A549 (cell line): ENCODE results near the gene ACOT7.

ENCODE experiments used
- CEBPB ChIP-seq, 2 experiments: fragments of >200 bp in 1 of 2; sonication (Bioruptor Twin) in 1 of 2; formaldehyde crosslinking in 1 of 2; IDR thresholded peaks; 2 replicates each; pipeline ENCODE4 v1.6.1; 2012 to 2016
- CHD2 ChIP-seq: fragments of 150-350 bp; IDR thresholded peaks from 2 replicates; pipeline ENCODE4 v1.6.1; 2014; ENCODE audit warnings: low read length; ENCODE audit not compliant: partially characterized antibody
- HOXB13 ChIP-seq: fragments of 250-450 bp; sonication (Bioruptor Pico); IDR thresholded peaks from 2 replicates; pipeline ENCODE4 v1.5.0; 2020; ENCODE audit warnings: low read depth, mild to moderate bottlenecking, moderate library complexity
- MAX ChIP-seq: IDR thresholded peaks from 2 replicates; pipeline ENCODE4 v1.6.1; 2012
- MAZ ChIP-seq: fragments of 150-350 bp; IDR thresholded peaks from 2 replicates; pipeline ENCODE4 v1.6.1; 2014; ENCODE audit warnings: antibody characterized with exemption, low read depth, low read length, borderline replicate concordance
- POLR2A ChIP-seq: IDR thresholded peaks from 2 replicates; pipeline ENCODE4 v1.6.1; 2012; ENCODE audit warnings: mild to moderate bottlenecking, low read length
- RAD21 ChIP-seq, 2 experiments: fragments of >200 bp in 1 of 2; sonication (Bioruptor Twin) in 1 of 2; formaldehyde crosslinking in 1 of 2; IDR thresholded peaks in 1 of 2; conservative IDR thresholded peaks in 1 of 2; 2 replicates in 1 of 2; 3 replicates in 1 of 2; pipeline ENCODE4 v1.6.1; 2012 to 2018; ENCODE audit warnings: inconsistent platforms in 1 of 2
- SMC3 ChIP-seq: fragments of >200 bp; sonication (Bioruptor Twin); formaldehyde crosslinking; IDR thresholded peaks from 3 replicates; pipeline ENCODE4 v1.6.1; 2018; ENCODE audit warnings: inconsistent platforms
- USF2 ChIP-seq: fragments of 450-650 bp; IDR thresholded peaks from 2 replicates; pipeline ENCODE4 v1.6.1; 2014; ENCODE audit warnings: antibody characterized with exemption
- TF ChIP-seq, protein P1 (sequence below): fragments of >200 bp; sonication (Bioruptor Twin); formaldehyde crosslinking; IDR thresholded peaks from 3 replicates; pipeline ENCODE4 v1.5.1; 2016

GRCh38 chr1:6241107-6241886, 152.3 kb downstream of the ACOT7 start:
- TF ChIP-seq, protein P1, sequence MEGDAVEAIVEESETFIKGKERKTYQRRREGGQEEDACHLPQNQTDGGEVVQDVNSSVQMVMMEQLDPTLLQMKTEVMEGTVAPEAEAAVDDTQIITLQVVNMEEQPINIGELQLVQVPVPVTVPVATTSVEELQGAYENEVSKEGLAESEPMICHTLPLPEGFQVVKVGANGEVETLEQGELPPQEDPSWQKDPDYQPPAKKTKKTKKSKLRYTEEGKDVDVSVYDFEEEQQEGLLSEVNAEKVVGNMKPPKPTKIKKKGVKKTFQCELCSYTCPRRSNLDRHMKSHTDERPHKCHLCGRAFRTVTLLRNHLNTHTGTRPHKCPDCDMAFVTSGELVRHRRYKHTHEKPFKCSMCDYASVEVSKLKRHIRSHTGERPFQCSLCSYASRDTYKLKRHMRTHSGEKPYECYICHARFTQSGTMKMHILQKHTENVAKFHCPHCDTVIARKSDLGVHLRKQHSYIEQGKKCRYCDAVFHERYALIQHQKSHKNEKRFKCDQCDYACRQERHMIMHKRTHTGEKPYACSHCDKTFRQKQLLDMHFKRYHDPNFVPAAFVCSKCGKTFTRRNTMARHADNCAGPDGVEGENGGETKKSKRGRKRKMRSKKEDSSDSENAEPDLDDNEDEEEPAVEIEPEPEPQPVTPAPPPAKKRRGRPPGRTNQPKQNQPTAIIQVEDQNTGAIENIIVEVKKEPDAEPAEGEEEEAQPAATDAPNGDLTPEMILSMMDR, result no peak
- no peak for TF ChIP-seq MAZ
- TF ChIP-seq CHD2, result no peak
- TF ChIP-seq POLR2A, result no peak
- TF ChIP-seq USF2, result no peak
- no peak for TF ChIP-seq CEBPB (IDR thresholded peaks at IDR 0.05)
- no peak for TF ChIP-seq MAX
- TF ChIP-seq HOXB13, result no peak
- TF ChIP-seq RAD21 (conservative IDR thresholded peaks at IDR 0.05 in 1 of 2, IDR thresholded peaks at IDR 0.05 in 1 of 2), result no peak
- no peak for TF ChIP-seq SMC3
